GM12864 (cell line): ENCODE data around the gene ACOT11.

ENCODE experiments used
- DNase-seq: peaks from one replicate; pipeline ENCODE4 v3.0.0-alpha.2; 2011; ENCODE audit warnings: low read depth
- H3K4me3 ChIP-seq: 2 replicates; pipeline ENCODE4 v1.5.1; 2011; ENCODE audit warnings: mild to moderate bottlenecking, low read depth, low read length, control low read depth
- TF ChIP-seq, protein P1 (sequence below): IDR thresholded peaks from 2 replicates; pipeline ENCODE4 v1.5.1; 2011; ENCODE audit warnings: low read depth, mild to moderate bottlenecking, moderate library complexity, low read length, control low read depth, inconsistent platforms; ENCODE audit errors: missing control alignments

Gene ACOT11

DNA sequence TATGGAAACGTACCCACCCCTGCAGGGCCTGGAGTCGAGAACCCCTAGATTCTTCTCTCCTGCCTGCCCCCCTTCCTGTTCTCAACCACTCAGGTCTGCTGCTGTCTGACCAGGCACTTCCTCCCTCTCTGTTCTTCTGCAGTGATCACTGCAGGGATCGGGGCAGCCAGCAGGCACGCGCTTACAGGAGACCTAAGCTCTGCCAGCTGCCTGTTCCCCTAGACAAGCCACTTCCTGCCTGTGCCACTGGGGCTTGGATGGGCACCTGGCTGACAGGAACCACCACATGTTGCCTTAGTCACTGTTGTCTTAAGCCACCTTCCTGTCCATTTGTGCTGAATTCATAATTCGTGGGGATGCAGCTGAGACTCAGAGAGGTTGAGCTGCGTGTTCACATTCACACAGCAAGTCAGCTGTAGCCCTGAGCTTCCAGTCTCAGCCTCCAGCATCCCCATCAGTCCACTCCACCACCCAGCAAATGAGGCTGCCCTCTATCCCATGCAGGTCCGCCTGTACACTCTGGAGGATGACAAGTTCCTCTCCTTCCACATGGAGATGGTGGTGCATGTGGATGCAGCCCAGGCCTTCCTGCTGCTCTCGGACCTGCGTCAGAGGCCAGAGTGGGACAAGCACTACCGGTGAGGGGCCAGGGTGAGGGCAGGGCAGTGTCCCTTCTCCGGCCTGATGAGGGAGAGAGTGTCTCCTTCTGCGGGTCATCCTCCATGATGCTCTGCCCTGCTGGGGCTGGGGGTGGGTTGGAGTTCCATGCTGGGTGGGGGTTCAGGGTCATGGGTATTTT is 56.7 kb downstream of the ACOT11 start:
- TF ChIP-seq, protein P1, sequence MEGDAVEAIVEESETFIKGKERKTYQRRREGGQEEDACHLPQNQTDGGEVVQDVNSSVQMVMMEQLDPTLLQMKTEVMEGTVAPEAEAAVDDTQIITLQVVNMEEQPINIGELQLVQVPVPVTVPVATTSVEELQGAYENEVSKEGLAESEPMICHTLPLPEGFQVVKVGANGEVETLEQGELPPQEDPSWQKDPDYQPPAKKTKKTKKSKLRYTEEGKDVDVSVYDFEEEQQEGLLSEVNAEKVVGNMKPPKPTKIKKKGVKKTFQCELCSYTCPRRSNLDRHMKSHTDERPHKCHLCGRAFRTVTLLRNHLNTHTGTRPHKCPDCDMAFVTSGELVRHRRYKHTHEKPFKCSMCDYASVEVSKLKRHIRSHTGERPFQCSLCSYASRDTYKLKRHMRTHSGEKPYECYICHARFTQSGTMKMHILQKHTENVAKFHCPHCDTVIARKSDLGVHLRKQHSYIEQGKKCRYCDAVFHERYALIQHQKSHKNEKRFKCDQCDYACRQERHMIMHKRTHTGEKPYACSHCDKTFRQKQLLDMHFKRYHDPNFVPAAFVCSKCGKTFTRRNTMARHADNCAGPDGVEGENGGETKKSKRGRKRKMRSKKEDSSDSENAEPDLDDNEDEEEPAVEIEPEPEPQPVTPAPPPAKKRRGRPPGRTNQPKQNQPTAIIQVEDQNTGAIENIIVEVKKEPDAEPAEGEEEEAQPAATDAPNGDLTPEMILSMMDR, result no peak
- no peak for DNase-seq
- no peak overlapping the region for H3K4me3 ChIP-seq

DNA sequence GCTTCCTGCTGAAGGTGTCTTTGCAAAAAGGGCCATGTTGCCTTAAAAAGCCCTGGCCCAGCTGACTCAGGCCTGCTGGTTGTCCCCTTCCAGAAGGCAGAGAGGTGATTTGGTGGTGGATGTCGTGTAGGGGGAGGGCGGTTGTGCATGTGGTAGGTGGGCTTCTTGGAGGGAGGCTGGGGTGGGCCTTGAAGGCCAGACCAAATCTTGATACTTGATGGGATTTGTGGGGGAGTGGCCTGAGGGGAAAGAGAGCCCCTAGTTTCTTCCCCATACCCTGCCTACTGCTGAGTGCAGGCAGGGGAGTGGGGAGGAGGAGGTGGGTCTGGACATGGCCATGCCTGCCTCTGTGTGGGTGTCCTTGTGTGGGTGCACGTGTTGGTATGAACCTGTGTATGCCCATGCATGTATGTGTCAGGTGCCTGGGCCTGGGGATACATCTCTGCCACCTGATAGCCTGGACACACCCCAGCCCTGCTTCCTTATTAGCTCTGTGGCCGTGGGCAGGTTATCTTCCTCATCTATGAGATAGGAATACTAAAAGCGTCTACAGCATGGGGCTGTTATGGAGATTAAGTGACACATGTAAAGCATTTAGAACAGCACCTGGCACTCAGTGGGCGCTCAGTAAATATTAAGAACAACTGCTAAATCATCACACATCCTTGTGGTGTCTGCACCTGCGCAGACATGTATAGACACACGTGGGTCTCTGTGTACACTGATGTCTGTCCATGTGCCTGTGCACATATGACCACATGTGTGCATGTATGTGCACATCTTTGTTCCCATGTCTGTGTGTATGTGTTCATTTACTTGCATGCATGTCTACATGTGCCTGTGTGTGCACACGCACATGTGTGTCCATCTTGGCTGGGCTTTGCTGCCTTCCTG is 58.3 kb downstream of the ACOT11 start:
- TF ChIP-seq, protein P1, result no peak
- no peak for DNase-seq
- no peak overlapping the region for H3K4me3 ChIP-seq

DNA sequence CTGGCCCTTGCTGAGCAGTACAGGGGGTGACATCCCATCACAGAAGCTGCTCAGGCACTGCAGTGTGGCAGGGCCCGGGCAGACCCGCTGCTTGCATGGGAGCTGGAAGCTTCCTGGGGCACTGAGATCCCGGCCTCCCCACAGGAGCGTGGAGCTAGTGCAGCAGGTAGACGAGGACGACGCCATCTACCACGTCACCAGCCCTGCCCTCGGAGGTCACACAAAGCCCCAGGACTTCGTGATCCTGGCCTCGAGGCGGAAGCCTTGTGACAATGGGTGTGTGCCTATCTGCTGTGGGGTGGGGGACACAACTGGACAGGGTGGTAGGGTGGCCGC is 58.9 kb downstream of the ACOT11 start:
- no peak for DNase-seq
- no peak overlapping the region for H3K4me3 ChIP-seq
- TF ChIP-seq, protein P1, result no peak

DNA sequence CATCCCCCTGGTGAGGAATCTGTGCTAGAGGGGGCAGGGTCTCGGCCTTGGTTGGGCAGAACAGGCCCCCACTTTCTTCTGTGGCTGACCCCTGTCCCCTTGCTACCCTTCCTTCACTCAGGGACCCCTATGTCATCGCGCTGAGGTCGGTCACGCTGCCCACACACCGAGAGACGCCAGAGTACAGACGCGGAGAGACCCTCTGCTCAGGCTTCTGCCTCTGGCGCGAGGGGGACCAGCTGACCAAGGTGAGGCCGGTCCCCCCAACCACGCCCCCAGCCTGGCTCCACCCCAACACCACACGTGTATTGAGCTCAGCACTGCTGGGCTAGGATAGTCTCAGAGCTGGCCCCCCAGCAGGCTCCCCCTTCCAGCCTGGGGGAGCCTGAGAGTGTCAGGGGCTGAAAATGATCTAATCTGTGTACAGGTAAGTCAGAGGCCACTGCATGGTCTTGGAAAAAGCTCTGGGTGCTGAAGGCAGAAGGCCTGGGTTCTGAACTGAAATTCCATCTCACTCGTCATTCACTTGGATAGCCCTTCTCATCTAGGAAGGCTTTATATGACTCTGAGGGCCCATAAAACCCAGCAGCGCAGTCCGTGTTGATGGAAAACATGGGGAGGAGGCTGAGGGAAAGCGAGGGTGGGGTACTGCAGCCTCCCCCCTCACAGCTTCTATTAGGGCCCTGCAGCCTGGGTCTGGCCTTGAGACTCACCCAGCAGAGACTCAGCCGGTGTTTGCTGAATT is 60.0 kb downstream of the ACOT11 start:
- H3K4me3 ChIP-seq, result no peak overlapping the region
- TF ChIP-seq, protein P1, result no peak
- DNase-seq, result no peak

DNA sequence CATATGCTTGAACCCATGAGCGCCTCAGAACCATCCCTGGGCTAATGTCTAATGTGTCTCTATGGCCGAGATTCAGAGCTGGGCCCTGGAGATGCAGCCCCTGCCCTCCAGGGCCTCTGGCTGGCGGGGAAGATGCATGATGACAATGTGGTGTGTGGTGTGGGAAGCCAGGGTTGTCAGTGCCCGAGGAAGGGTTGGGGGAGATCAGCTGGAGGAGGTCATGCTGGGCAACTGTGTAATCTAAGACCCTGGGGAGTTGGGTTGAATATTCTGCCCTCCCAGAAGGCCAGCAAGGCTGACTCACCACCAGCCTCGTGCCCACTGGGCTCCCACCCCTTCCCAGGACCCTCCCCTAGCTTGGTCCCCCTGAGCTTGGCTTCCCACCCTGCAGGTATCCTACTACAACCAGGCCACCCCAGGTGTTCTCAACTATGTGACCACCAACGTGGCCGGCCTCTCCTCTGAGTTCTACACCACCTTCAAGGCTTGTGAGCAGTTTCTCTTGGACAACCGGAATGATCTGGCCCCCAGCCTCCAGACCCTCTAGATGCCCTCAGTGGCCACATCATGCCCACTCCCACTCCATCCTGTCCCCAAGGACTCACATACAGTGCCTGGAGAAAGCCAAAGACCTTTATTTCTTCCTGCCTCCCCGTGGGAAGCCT is 60.7 kb downstream of the ACOT11 start:
- no peak for DNase-seq
- TF ChIP-seq, protein P1, result no peak
- no peak overlapping the region for H3K4me3 ChIP-seq

DNA sequence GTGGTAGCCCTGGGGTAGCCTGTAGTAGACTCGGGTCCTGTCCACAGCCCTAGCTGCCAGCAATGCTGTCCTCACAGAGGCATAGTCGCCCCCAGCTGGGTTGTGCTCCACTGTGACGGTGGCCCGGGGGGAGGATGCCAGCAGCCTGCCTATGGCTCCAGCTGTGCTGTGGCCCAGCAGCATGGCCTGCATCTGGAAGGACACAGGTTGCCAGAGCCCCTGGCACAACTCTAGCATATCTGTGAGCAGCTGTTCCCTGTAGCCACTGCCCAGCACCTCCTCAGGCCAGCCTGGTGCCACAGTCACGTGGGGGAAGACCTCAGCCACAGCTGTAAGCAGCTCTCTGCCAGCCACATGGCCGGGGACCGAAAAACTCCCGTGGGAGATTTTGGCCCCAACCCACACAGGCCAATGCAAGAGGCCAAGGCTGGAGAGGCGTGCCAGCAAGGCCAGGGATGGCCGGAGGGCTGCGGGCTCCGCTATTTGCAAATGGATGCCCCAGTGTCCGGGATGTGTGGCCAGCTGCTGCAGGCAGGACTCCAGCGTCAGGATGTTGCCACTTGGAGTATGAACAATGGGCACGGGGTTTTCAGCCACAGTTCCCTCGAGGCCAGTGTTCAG is 61.4 kb downstream of the ACOT11 start:
- no peak for DNase-seq
- TF ChIP-seq, protein P1, result no peak
- H3K4me3 ChIP-seq, result no peak overlapping the region
